GM19324 (cell line): ENCODE measurements around the gene NPR2.

Experiments used
- ATAC-seq: cut with Tn5 transposase; IDR thresholded peaks from one replicate; pipeline ENCODE4 v1.9.1; 2021; ENCODE audit warnings: mild to moderate bottlenecking, moderate library complexity; ENCODE audit not compliant: unreplicated experiment, low FRiP score

Gene NPR2

GRCh38 chr9:35763181-35763580 is 28.2 kb upstream of the NPR2 start:
- no peak for ATAC-seq

GRCh38 chr9:35763803-35764202 is 27.6 kb upstream of the NPR2 start:
- ATAC-seq: no peak

- ATAC-seq: no peak
These were observed 24.4 kb upstream of the NPR2 start for GRCh38 chr9:35766997-35767396.

GRCh38 chr9:35767458-35767857 is 23.9 kb upstream of the NPR2 start:
- no peak for ATAC-seq

- ATAC-seq: no peak
These were observed 21.6 kb upstream of the NPR2 start for GRCh38 chr9:35769763-35770162.

- ATAC-seq: no peak
These were observed 20.3 kb upstream of the NPR2 start for GRCh38 chr9:35771075-35771433.

- no peak for ATAC-seq
These were observed 19.9 kb upstream of the NPR2 start for GRCh38 chr9:35771534-35771933.

GRCh38 chr9:35771943-35772342 is 19.4 kb upstream of the NPR2 start:
- no peak for ATAC-seq

GRCh38 chr9:35774907-35775635 is 16.3 kb upstream of the NPR2 start:
- no peak for ATAC-seq

GRCh38 chr9:35776018-35776417 is 15.4 kb upstream of the NPR2 start:
- no peak for ATAC-seq

GRCh38 chr9:35778496-35778895 is 12.9 kb upstream of the NPR2 start:
- ATAC-seq: no peak

GRCh38 chr9:35781066-35781465 is 10.3 kb upstream of the NPR2 start:
- no peak for ATAC-seq

GRCh38 chr9:35783418-35783817 is 8.0 kb upstream of the NPR2 start:
- no peak for ATAC-seq

- ATAC-seq: no peak
These were observed 1.9 kb upstream of the NPR2 start for GRCh38 chr9:35789541-35789940.

GRCh38 chr9:35790025-35790384 is 1.4 kb upstream of the NPR2 start:
- no peak for ATAC-seq

GRCh38 chr9:35790385-35791296 is 750 bp upstream of the NPR2 start:
- no peak for ATAC-seq

GRCh38 chr9:35792024-35792813 is 828 bp downstream of the NPR2 start:
- ATAC-seq: no peak

GRCh38 chr9:35792826-35793225 is 1.4 kb downstream of the NPR2 start:
- ATAC-seq: no peak

GRCh38 chr9:35793461-35793860 is 2.1 kb downstream of the NPR2 start:
- no peak for ATAC-seq

- no peak for ATAC-seq
These were observed 4.3 kb downstream of the NPR2 start for GRCh38 chr9:35795695-35796094.
